Endothelial cell of umbilical vein (primary cell): ENCODE results near the gene HCK. TPM values are rescaled to one million over a fixed set of nuclear protein-coding genes. Genes with fewer than 3 reads are reported as not detected.

Experiments used
- BruUV-seq: library from RNA; stranded (reverse); fragments of 400-500 nt; replicated peaks from 2 replicates; lab custom pipeline; 2021; lab: Mats Ljungman, UMichigan
- CTCF ChIA-PET: fragments of 300-600, 350-600 bp; sonication (Branson Sonifier 250); formaldehyde crosslinking; loops from one replicate; lab custom pipeline; 2021; ENCODE audit warnings: antibody characterized with exemption, inconsistent platforms; lab: Charles Lee
- POLR2A ChIA-PET: fragments of 300-600, 350-600 bp; sonication (Branson Sonifier 250); formaldehyde crosslinking; loops from one replicate; lab custom pipeline; 2021; ENCODE audit warnings: antibody characterized with exemption, inconsistent platforms; lab: Charles Lee
- DNase-seq: peaks from one replicate; pipeline ENCODE4 v3.0.0-alpha.2; 2011; ENCODE audit warnings: low read depth, low spot score
- FAIRE-seq: peaks from 2 replicates; lab custom pipeline; 2011; peaks lifted over from hg19 to GRCh38; lab: Jason Lieb, UNC
- H2AFZ ChIP-seq: 2 replicates; pipeline ENCODE4 v1.6.0; 2012; ENCODE audit warnings: low read depth, low read length, control low read depth, inconsistent platforms
- H3K27ac ChIP-seq: 2 replicates; pipeline ENCODE4 v1.5.1; 2011; ENCODE audit warnings: low read depth, mild to moderate bottlenecking, control low read depth, low read length, moderate library complexity; ENCODE audit not compliant: insufficient read depth
- H3K27me3 ChIP-seq, 2 experiments: 2 replicates each; pipeline versions ENCODE4 v1.6.0 to v1.6.1; 2011; ENCODE audit warnings: low read length in 2 of 2, mixed read lengths in 1 of 2; ENCODE audit not compliant: control insufficient read depth in 2 of 2, insufficient read depth in 2 of 2
- H3K36me3 ChIP-seq, 2 experiments: 2 replicates in 1 of 2; 3 replicates in 1 of 2; pipeline ENCODE4 v1.5.1; 2011; ENCODE audit warnings: low read length in 2 of 2, mild to moderate bottlenecking in 1 of 2, moderate library complexity in 1 of 2; ENCODE audit not compliant: control insufficient read depth in 2 of 2, insufficient read depth in 2 of 2; ENCODE audit errors: extremely low read depth in 1 of 2
- H3K4me1 ChIP-seq: 3 replicates; pipeline ENCODE4 v1.5.1; 2011; ENCODE audit warnings: mild to moderate bottlenecking, low read length; ENCODE audit not compliant: control insufficient read depth, insufficient read depth; ENCODE audit errors: extremely low read depth
- H3K4me2 ChIP-seq: 2 replicates; pipeline ENCODE4 v1.6.1; 2011; ENCODE audit warnings: low read length, control low read depth, mixed read lengths; ENCODE audit not compliant: insufficient read depth
- H3K4me3 ChIP-seq, 3 experiments: fragments of 200-600 bp in 1 of 3; sonication (generic), shearing (Covaris generic) in 1 of 3; replicated peaks in 1 of 3; 2 replicates each; pipeline ENCODE4 v1.5.1; 2011 to 2016; ENCODE audit warnings: control low read depth in 3 of 3, low read length in 3 of 3, mild to moderate bottlenecking in 2 of 3, inconsistent platforms in 1 of 3, low read depth in 1 of 3, moderate library complexity in 1 of 3; ENCODE audit not compliant: insufficient read depth in 1 of 3
- H3K79me2 ChIP-seq: 2 replicates; pipeline ENCODE4 v1.6.0; 2012; ENCODE audit warnings: low read length, inconsistent platforms; ENCODE audit not compliant: control insufficient read depth, insufficient read depth
- H3K9ac ChIP-seq: replicated peaks from 2 replicates; pipeline ENCODE3; 2011; ENCODE audit warnings: low read length, control low read depth; ENCODE audit not compliant: insufficient read depth; ENCODE audit errors: extremely low read depth
- H3K9me1 ChIP-seq: replicated peaks from 3 replicates; pipeline ENCODE4 v1.6.0; 2011; ENCODE audit warnings: mild to moderate bottlenecking, low read length; ENCODE audit not compliant: control insufficient read depth, insufficient read depth; ENCODE audit errors: extremely low read depth
- H3K9me3 ChIP-seq: replicated peaks from 2 replicates; pipeline ENCODE4 v1.5.1; 2012; ENCODE audit warnings: low read length, inconsistent platforms; ENCODE audit not compliant: control insufficient read depth, insufficient read depth
- H4K20me1 ChIP-seq: replicated peaks from 2 replicates; pipeline ENCODE3; 2011; ENCODE audit warnings: mild to moderate bottlenecking, low read length; ENCODE audit not compliant: control insufficient read depth, insufficient read depth; ENCODE audit errors: extremely low read depth
- EZH2 ChIP-seq: IDR thresholded peaks from 2 replicates; pipeline ENCODE4 v1.6.1; 2012; ENCODE audit warnings: borderline replicate concordance, low read depth, mild to moderate bottlenecking, moderate library complexity, low read length, inconsistent platforms; ENCODE audit not compliant: severe bottlenecking
- FOS ChIP-seq: IDR thresholded peaks from 2 replicates; pipeline ENCODE4 v1.6.1; 2011; ENCODE audit warnings: mild to moderate bottlenecking, low read length, moderate library complexity, borderline replicate concordance; ENCODE audit not compliant: insufficient read depth
- GATA2 ChIP-seq: IDR thresholded peaks from 2 replicates; pipeline ENCODE4 v1.7.0; 2011; ENCODE audit warnings: low read depth, mild to moderate bottlenecking, moderate library complexity, mixed read lengths, low read length; ENCODE audit not compliant: insufficient read length, insufficient read depth
- JUN ChIP-seq: IDR thresholded peaks from 2 replicates; pipeline ENCODE4 v1.6.1; 2011; ENCODE audit warnings: borderline replicate concordance, low read depth; ENCODE audit not compliant: insufficient read length, insufficient read depth
- MYC ChIP-seq: IDR thresholded peaks from one replicate; pipeline ENCODE4 v1.6.1; 2011; ENCODE audit warnings: mild to moderate bottlenecking, low read depth, low read length
- POLR2A ChIP-seq: IDR thresholded peaks from 2 replicates; pipeline ENCODE4 v1.6.1; 2012; ENCODE audit warnings: low read depth, mild to moderate bottlenecking, control low read depth, low read length
- POLR2AphosphoS5 ChIP-seq: IDR thresholded peaks from 2 replicates; pipeline ENCODE4 v1.6.1; 2012; ENCODE audit warnings: low read depth, mild to moderate bottlenecking, control low read depth, low read length, moderate library complexity; ENCODE audit not compliant: insufficient read depth
- dilution Hi-C: fragments of 300-500 bp; cut with MboI; formaldehyde crosslinking; loops from one replicate; pipeline ENCODE4 v1.15.0; 2019; ENCODE audit warnings: low sequenced_read_pairs; ENCODE audit not compliant: extremely low pct_ligation_motif_present
- intact Hi-C: fragments of 100-400 bp; cut with micrococcal nuclease; formaldehyde crosslinking; loops from one replicate; pipeline ENCODE4 v1.10.0; 2022
- polyA plus RNA-seq, 4 experiments: library from polyadenylated mRNA; depleted of rRNA in 3 of 4; stranded (reverse) in 3 of 4; unstranded in 1 of 4; fragments of >200 nt; gene quantifications; 2 replicates each; pipeline versions ENCODE4 v1.2.1 to v1.2.3, GENCODE V29; 2011 to 2012; ENCODE audit warnings: missing spikeins in 1 of 4
- total RNA-seq: library from RNA; stranded (reverse); gene quantifications from 2 replicates; pipeline ENCODE4 v1.2.3, GENCODE V29; 2021
- TF ChIP-seq, protein P1 (sequence below): IDR thresholded peaks from 2 replicates; pipeline ENCODE4 v1.6.1; 2011; ENCODE audit not compliant: insufficient read depth, insufficient read length
- TF ChIP-seq, protein P2 (sequence below), 2 donors: IDR thresholded peaks; 1 replicate in 1 of 2; 2 replicates in 1 of 2; pipeline ENCODE4 v1.5.1; 2011; ENCODE audit warnings: low read length in 2 of 2, mild to moderate bottlenecking in 2 of 2, moderate library complexity in 2 of 2, control low read depth in 1 of 2, inconsistent platforms in 1 of 2, low read depth in 1 of 2; ENCODE audit not compliant: insufficient read depth in 1 of 2; ENCODE audit errors: extremely low read depth in 1 of 2

The HCK gene
- total and polyA plus RNA-seq, 2 donors (not counting 3 experiments of a cell fraction or from before 2014, with no cell fraction given), result not detected

- no peaks in the 10 kb centered on the region for H3K9me3 ChIP-seq
- no peak for TF ChIP-seq FOS
- no peak for TF ChIP-seq MYC
- no peak for TF ChIP-seq GATA2
- TF ChIP-seq EZH2, result no peak
- no peak for TF ChIP-seq JUN
- no peak for TF ChIP-seq POLR2A
- TF ChIP-seq, protein P1, sequence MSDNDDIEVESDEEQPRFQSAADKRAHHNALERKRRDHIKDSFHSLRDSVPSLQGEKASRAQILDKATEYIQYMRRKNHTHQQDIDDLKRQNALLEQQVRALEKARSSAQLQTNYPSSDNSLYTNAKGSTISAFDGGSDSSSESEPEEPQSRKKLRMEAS, result no peak
- TF ChIP-seq, protein P2, sequence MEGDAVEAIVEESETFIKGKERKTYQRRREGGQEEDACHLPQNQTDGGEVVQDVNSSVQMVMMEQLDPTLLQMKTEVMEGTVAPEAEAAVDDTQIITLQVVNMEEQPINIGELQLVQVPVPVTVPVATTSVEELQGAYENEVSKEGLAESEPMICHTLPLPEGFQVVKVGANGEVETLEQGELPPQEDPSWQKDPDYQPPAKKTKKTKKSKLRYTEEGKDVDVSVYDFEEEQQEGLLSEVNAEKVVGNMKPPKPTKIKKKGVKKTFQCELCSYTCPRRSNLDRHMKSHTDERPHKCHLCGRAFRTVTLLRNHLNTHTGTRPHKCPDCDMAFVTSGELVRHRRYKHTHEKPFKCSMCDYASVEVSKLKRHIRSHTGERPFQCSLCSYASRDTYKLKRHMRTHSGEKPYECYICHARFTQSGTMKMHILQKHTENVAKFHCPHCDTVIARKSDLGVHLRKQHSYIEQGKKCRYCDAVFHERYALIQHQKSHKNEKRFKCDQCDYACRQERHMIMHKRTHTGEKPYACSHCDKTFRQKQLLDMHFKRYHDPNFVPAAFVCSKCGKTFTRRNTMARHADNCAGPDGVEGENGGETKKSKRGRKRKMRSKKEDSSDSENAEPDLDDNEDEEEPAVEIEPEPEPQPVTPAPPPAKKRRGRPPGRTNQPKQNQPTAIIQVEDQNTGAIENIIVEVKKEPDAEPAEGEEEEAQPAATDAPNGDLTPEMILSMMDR (IDR thresholded peaks at IDR 0.05; ENCODE audit: extremely low read depth in 1 of 2, insufficient read depth in 1 of 2, low read depth in 1 of 2, low read length in 2 of 2), result no peak
- no peak for TF ChIP-seq POLR2AphosphoS5
- peaks cover 0 to 10% of the 10 kb centered on the region in 2 experiments for H3K27me3 ChIP-seq
- no peak overlapping the region for H3K4me2 ChIP-seq
- H3K9ac ChIP-seq, result no peak overlapping the region
- no peak overlapping the region for H3K4me3 ChIP-seq
- no peaks in the 10 kb centered on the region for H3K36me3 ChIP-seq
- no peak overlapping the region for H3K27ac ChIP-seq
- FAIRE-seq (no peak), DNase-seq (no peak)
- H4K20me1 ChIP-seq, result no peaks in the 10 kb centered on the region
- no peaks in the 10 kb centered on the region for H3K4me1 ChIP-seq
- intact Hi-C loops (no loop called here), dilution Hi-C loops (no loop called here)
- ChIA-PET POLR2A (no interaction called here), CTCF (interaction anchor here (0.8 kb wide), 1 partner anchor 52 kb away, joined by 3 read pairs; no protein-coding TSS in a partner anchor)
- H3K9me1 ChIP-seq, result no peaks in the 10 kb centered on the region
- no peaks in the 10 kb centered on the region for H3K79me2 ChIP-seq
- no peak overlapping the region for H2AFZ ChIP-seq
- no TSS peak for BruUV-seq
These were observed 12.6 kb downstream of the HCK start for GRCh38 chr20:32064667-32065066.
